ENCODE data around the gene JAG2.

The JAG2 gene

DNA sequence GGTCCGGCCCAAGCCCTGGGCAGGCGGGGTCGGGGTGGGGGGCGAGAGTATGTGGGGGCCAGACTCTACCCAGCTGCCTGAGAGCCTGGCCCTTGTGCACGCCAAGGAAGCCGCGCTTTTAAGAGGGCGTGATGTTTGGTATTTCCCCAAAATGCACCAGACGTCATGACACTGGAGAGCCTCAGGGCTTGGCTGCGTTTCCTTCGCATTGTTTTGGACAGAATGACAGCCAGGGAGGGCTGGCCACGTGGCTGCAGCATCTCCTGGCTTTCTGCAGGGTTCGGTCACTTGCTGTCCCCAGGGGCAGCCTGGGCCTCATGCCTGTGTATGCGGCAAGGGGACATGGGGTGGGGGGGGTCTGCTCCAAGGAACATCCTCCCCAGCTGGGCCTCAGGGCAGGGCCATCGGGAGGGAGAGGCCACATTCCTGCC lies 28.6 kb upstream of the JAG2 start:
- ChIA-PET POLR2A (no interaction called here), CTCF (interaction anchor here (2.1 kb wide), 1 partner anchor 27 kb away, joined by 4 read pairs; no protein-coding TSS in a partner anchor)
- Histone ChIP-seq H3K4me3 (ENCODE audit: low read depth, low read length) (no peak overlapping the region), H3K36me3 (ENCODE audit: control insufficient read depth in 2 of 2, insufficient read depth in 1 of 2, low read length in 2 of 2) (no peaks in the 10 kb centered on the region), H3K27ac (ENCODE audit: extremely low read depth, low read depth, low read length) (no peak overlapping the region), H3K4me1 (ENCODE audit: control insufficient read depth, insufficient read depth, low read length) (no peaks in the 10 kb centered on the region), H3K9me3 (ENCODE audit: control insufficient read depth, insufficient read depth, low read depth, low read length) (no peaks in the 10 kb centered on the region)
- TF ChIP-seq ZNF791 (tag by site-specific recombination; IDR thresholded peaks at IDR 0.05) = no peak
- no peak for TF ChIP-seq ZSCAN30 (tag by site-specific recombination; IDR thresholded peaks at IDR 0.05)
- no peak for TF ChIP-seq ZNF202 (tag by site-specific recombination; IDR thresholded peaks at IDR 0.05; ENCODE audit: borderline replicate concordance)

DNA sequence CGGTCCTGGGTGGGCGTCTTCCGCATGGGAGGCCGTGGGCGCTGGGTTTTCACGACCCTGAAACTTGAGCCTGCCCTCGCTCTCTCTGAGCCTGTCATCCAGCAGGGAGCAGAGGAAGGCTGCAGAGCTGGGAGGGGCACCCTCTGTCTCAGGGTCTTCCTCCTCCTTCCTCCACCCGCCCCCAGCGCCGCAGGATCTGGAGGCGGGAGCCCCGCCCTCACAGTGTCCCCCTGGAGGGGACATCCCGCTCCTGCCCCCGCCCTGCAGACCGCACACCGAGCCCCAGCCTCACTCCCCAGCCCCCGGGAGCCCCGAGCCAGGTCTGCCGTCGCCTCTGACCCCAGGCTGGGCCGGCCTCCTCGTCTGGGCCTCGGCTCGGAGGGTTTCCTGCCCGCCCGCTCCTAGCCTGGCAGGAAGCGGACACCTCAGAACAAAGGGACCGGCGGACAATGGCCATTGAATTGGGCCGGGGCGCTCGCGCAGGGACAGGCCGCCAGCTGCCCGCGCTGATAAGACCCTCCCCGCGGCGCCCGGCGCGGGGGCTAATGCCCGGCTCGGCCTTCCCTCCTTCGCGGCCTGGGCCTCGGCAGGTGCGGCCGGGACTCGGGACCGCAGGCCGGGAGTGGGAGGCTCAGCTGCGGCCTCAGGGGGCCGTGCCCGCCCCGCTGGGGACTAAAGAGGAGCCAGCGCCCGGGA lies 27.8 kb upstream of the JAG2 start:
- Histone ChIP-seq H3K4me1 (ENCODE audit: control insufficient read depth, insufficient read depth, low read length) (no peaks in the 10 kb centered on the region), H3K36me3 (ENCODE audit: control insufficient read depth in 2 of 2, insufficient read depth in 1 of 2, low read length in 2 of 2) (no peaks in the 10 kb centered on the region), H3K9me3 (ENCODE audit: control insufficient read depth, insufficient read depth, low read depth, low read length) (no peaks in the 10 kb centered on the region), H3K27ac (ENCODE audit: extremely low read depth, low read depth, low read length) (no peak overlapping the region), H3K4me3 (ENCODE audit: low read depth, low read length) (no peak overlapping the region)
- ChIA-PET POLR2A (no interaction called here), CTCF (no interaction called here)
- no peak for TF ChIP-seq ZNF16 (tag by site-specific recombination; IDR thresholded peaks at IDR 0.05; ENCODE audit: low read depth)
- peak; percentile 95 for TF ChIP-seq EGR2 (tag by site-specific recombination; IDR thresholded peaks at IDR 0.05; ENCODE audit: low read depth)
- peak; percentile 98 for TF ChIP-seq ZFHX2 (tag by site-specific recombination; conservative IDR thresholded peaks at IDR 0.05)

- POLR2A ChIA-PET = no interaction called here
- Histone ChIP-seq H3K4me1 (ENCODE audit: control insufficient read depth, insufficient read depth, low read length) (no peaks in the 10 kb centered on the region), H3K9me3 (ENCODE audit: control insufficient read depth, insufficient read depth, low read depth, low read length) (no peaks in the 10 kb centered on the region), H3K36me3 (ENCODE audit: control insufficient read depth in 2 of 2, insufficient read depth in 1 of 2, low read length in 2 of 2) (no peaks in the 10 kb centered on the region), H3K27ac (ENCODE audit: extremely low read depth, low read depth, low read length) (no peak overlapping the region), H3K4me3 (ENCODE audit: low read depth, low read length) (no peak overlapping the region)
- TF ChIP-seq PBX3 (CRISPR knock-in tag; IDR thresholded peaks at IDR 0.05) = no peak
- peak; percentile 74; the same call in 1 of the 2 replicates for TF ChIP-seq ZNF223 (tag by site-specific recombination; IDR thresholded peaks at IDR 0.05)
- TF ChIP-seq ZNF621 (tag by site-specific recombination; IDR thresholded peaks at IDR 0.05) = no peak
- CTCF ChIA-PET = interaction anchor here (0.6 to 0.9 kb wide), 2 partner anchors 40 to 96 kb away, joined by 3 read pairs; no protein-coding TSS in a partner anchor
Observed at GRCh38 chr14:105195522-105196264, 27.1 kb upstream of the JAG2 start.

DNA sequence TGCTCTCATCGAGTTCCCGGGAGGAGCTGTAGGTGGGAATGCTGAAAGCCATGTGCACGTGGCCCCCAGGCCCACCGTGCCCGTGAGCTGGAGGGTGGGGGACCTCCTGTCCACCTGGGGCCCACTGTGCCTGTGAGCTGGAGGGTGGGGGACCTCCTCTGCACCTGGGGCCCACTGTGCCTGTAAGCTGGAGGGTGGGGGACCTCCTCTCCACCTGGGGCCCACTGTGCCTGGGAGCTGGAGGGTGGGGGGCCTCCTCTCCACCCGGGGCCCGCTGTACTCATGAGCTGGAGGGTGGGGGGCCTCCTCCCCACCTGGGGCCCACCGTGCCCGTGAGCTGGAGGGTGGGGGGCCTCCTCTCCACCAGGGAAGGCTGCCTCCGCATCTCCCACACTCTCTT lies 26.5 kb upstream of the JAG2 start:
- CTCF ChIA-PET = interaction anchor here (0.6 to 1.1 kb wide), 3 partner anchors 40 to 104 kb away, joined by 3 read pairs; no protein-coding TSS in a partner anchor
- Histone ChIP-seq H3K27ac (ENCODE audit: extremely low read depth, low read depth, low read length) (no peak overlapping the region), H3K9me3 (ENCODE audit: control insufficient read depth, insufficient read depth, low read depth, low read length) (no peaks in the 10 kb centered on the region), H3K36me3 (ENCODE audit: control insufficient read depth in 2 of 2, insufficient read depth in 1 of 2, low read length in 2 of 2) (no peaks in the 10 kb centered on the region), H3K4me3 (ENCODE audit: low read depth, low read length) (no peak overlapping the region), H3K4me1 (ENCODE audit: control insufficient read depth, insufficient read depth, low read length) (no peaks in the 10 kb centered on the region)
- POLR2A ChIA-PET = no interaction called here
- TF ChIP-seq ZNF660 (tag by site-specific recombination; IDR thresholded peaks at IDR 0.05) = no peak
- TF ChIP-seq PRDM1 (tag by site-specific recombination; IDR thresholded peaks at IDR 0.05) = no peak
- TF ChIP-seq ZXDB (tag by site-specific recombination; IDR thresholded peaks at IDR 0.05) = no peak
- TF ChIP-seq ZNF10 (tag by site-specific recombination; IDR thresholded peaks at IDR 0.05) = no peak
- no peak for TF ChIP-seq PRDM2 (tag by site-specific recombination; IDR thresholded peaks at IDR 0.05; ENCODE audit: borderline replicate concordance)
- TF ChIP-seq ZBTB1 (tag by site-specific recombination; IDR thresholded peaks at IDR 0.05) = no peak
- no peak for TF ChIP-seq ZNF664 (tag by site-specific recombination; IDR thresholded peaks at IDR 0.05)
- TF ChIP-seq ZNF112 (tag by site-specific recombination; IDR thresholded peaks at IDR 0.05) = no peak
- no peak for TF ChIP-seq ZNF274 (IDR thresholded peaks at IDR 0.05; ENCODE audit: low read length)
- TF ChIP-seq ZNF274 (tag by site-specific recombination; IDR thresholded peaks at IDR 0.05; ENCODE audit: borderline replicate concordance) = no peak
